SJCRH30 (cell line): ENCODE results near the gene SYTL2. TPM values are rescaled to one million over a fixed set of nuclear protein-coding genes. Genes with fewer than 3 reads are reported as not detected.

Source experiments
- DNase-seq, 2 experiments: peaks; one replicate each; pipeline ENCODE4 v3.0.0-alpha.2; 2015 to 2020
- H3K27ac ChIP-seq: fragments of 250-450 bp; sonication (Bioruptor Pico); 2 replicates; pipeline ENCODE4 v1.5.1; 2020; ENCODE audit warnings: mild to moderate bottlenecking, moderate library complexity
- H3K27me3 ChIP-seq: fragments of 250-450 bp; sonication (Bioruptor Pico); 2 replicates; pipeline ENCODE4 v1.5.1; 2020; ENCODE audit warnings: mild to moderate bottlenecking, moderate library complexity
- H3K36me3 ChIP-seq: fragments of 250-450 bp; sonication (Bioruptor Pico); 2 replicates; pipeline ENCODE4 v1.5.1; 2020; ENCODE audit warnings: mild to moderate bottlenecking, moderate library complexity
- H3K4me1 ChIP-seq: fragments of 250-450 bp; sonication (Bioruptor Pico); 2 replicates; pipeline ENCODE4 v1.5.1; 2020; ENCODE audit warnings: mild to moderate bottlenecking, moderate library complexity
- H3K4me3 ChIP-seq: fragments of 250-450 bp; sonication (Bioruptor Pico); 2 replicates; pipeline ENCODE4 v1.5.1; 2020; ENCODE audit warnings: mild to moderate bottlenecking, moderate library complexity
- H3K9me3 ChIP-seq: fragments of 250-450 bp; sonication (Bioruptor Pico); replicated peaks from 2 replicates; pipeline ENCODE4 v1.5.1; 2020; ENCODE audit warnings: mild to moderate bottlenecking, moderate library complexity
- total RNA-seq: library from RNA; depleted of rRNA; stranded (reverse); fragments of >200 nt; shearing (Covaris generic); gene quantifications from 2 replicates; pipeline ENCODE4 v1.2.3, GENCODE V29; 2014

SYTL2 gene
- total RNA-seq, 1 experiment from 2014 or later, result 137 TPM

- H3K27ac ChIP-seq, result no peak overlapping the region
- no peaks in the 10 kb centered on the region for H3K27me3 ChIP-seq
- H3K4me3 ChIP-seq, result no peak overlapping the region
- no peaks in the 10 kb centered on the region; the same call in 1 of the 2 replicates for H3K4me1 ChIP-seq
- peaks cover 29% of the 10 kb centered on the region for H3K36me3 ChIP-seq
- DNase-seq, result no peak
- H3K9me3 ChIP-seq, result peaks cover 12% of the 10 kb centered on the region; the same call in 1 of the 2 replicates
Observed at GRCh38 chr11:85726381-85726780, 84.6 kb downstream of the SYTL2 start.

DNA sequence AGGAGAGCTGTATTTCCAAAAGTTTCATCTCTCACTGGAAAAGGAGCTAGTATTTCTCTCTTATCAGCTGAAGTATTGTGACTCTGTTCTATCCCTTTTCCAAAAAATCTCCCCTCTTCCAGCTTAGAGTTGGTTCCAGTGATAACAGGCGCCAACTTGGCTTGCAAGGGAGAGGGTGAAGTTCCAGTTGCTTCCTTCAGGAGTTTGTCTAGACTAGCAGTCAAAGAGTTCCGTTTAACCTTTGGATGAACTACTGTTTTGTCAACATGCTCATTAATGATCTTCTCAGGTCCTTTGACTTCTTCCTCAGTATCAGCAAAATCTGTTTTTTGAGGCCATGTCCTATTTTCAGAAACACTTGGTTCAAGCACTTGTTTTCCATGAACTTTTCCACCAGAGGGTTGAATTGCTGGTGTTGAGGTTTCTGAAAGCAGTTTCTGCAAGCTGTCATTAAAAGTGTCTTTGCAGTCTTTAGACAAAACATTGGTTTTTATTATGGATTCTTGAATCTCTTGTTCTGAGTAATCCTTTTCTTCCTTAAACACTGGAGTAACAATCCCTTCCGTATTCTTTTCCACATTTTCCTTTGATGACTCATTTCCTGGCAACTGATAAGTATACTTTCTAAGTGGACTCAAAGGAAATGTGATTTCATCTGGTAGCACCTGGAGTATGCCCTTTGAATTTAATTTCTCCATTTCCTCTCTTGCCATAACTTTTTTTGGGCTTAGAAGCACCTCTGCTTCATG is 85.3 kb downstream of the SYTL2 start:
- H3K27ac ChIP-seq, result no peak overlapping the region
- H3K27me3 ChIP-seq, result no peaks in the 10 kb centered on the region
- H3K4me3 ChIP-seq, result no peak overlapping the region
- peaks cover 7% of the 10 kb centered on the region; the same call in 1 of the 2 replicates for H3K9me3 ChIP-seq
- peaks cover 29% of the 10 kb centered on the region for H3K36me3 ChIP-seq
- no peaks in the 10 kb centered on the region; the same call in 1 of the 2 replicates for H3K4me1 ChIP-seq
- no peak for DNase-seq

GRCh38 chr11:85724748-85725465 is 86.0 kb downstream of the SYTL2 start:
- H3K27me3 ChIP-seq, result no peaks in the 10 kb centered on the region
- H3K9me3 ChIP-seq, result peaks cover 7% of the 10 kb centered on the region; the same call in 1 of the 2 replicates
- H3K27ac ChIP-seq, result no peak overlapping the region
- H3K36me3 ChIP-seq, result peaks cover 29% of the 10 kb centered on the region
- DNase-seq, result no peak
- H3K4me3 ChIP-seq, result no peak overlapping the region
- H3K4me1 ChIP-seq, result peaks cover 7% of the 10 kb centered on the region

DNA sequence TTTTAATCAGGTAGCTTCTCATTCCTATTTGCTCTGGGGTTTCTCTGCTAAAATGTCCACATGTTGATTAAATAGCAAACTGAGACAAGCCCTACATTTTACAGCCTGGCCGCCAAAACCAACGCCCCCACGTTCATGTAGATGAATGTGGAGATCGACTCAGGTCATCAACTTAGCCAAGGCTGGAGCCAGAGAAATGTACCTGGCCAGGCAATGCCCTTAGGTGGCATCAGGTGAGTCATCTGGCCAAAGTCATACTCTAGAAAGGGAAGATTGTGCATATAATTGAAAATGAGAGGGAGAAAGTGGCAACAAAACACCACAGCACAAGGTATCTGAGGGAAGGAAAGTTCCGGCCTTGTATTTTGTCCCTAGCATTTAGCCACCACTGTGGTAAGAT is 87.9 kb downstream of the SYTL2 start:
- DNase-seq, result no peak
- H3K4me1 ChIP-seq, result peaks cover 10% of the 10 kb centered on the region
- H3K9me3 ChIP-seq, result peaks cover 7% of the 10 kb centered on the region; the same call in 1 of the 2 replicates
- peaks cover 29% of the 10 kb centered on the region for H3K36me3 ChIP-seq
- no peak overlapping the region for H3K4me3 ChIP-seq
- no peak overlapping the region for H3K27ac ChIP-seq
- no peaks in the 10 kb centered on the region for H3K27me3 ChIP-seq

DNA sequence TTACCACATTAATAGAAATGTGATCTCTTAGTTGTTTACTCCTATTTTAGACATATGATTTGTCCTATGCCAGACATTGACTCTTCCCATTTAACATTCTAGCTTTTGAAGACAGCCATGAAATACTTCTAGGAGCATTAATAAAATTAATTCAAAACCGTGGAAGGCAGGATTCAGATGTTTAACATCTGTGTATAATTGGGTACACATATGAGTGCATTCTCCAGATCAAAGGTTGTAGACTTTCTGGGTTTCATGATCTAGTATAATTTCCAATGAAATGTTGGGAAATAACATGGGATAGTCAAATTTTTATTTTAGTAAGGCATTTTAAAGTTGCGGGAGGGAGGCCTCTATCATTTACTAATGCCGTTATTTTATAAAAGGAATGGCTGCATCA is 89.8 kb downstream of the SYTL2 start:
- Histone ChIP-seq H3K36me3 (peaks cover 18% of the 10 kb centered on the region; the same call in 1 of the 2 replicates), H3K27ac (no peak overlapping the region), H3K9me3 (no peaks in the 10 kb centered on the region; the same call in 1 of the 2 replicates), H3K4me3 (no peak overlapping the region), H3K27me3 (no peaks in the 10 kb centered on the region), H3K4me1 (peaks cover 15% of the 10 kb centered on the region)
- DNase-seq, result no peak

GRCh38 chr11:85718991-85719807 is 91.7 kb downstream of the SYTL2 start:
- Histone ChIP-seq H3K27ac (peak overlapping the region; percentile 99), H3K4me1 (peaks cover 18% of the 10 kb centered on the region), H3K4me3 (peak overlapping the region; percentile 69), H3K9me3 (no peaks in the 10 kb centered on the region), H3K27me3 (no peaks in the 10 kb centered on the region), H3K36me3 (peaks cover 10% of the 10 kb centered on the region)
- peak; percentile 97 to 99 for DNase-seq

DNA sequence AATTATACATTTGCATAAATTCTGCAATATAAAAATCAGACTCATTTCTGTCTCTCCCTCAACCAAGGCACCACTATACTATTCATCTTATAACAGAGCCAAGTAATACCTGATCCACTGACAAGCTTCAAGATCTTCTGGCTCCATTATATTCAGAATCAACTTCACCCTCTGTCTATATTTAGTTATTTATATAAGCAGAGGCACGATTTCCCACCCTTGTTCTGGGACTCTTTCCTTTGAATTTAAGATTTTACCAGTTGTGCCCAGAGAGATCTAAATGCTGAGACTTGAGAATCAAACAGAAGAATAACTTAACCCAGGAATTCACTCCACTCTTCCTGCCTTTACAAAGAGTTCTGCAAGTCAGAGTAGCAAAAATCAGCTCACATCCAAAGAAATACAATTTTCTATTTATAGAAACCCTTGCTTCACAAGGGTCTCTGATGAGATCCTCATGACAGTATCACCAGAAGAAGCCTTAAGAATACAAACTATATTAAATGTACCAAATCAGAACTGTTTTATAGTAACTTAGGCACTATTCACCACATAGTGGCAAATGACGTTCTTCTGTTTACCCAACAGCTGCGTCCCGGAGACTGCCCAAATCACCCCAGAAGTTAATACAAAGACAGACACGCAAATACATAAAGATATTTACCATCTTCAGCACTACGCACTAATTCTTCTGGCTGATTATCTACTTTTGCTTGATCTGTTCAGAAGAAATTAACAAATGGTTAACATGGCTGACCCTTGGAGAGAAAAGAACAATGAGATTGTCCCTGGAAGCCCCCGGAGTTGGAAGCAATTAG is 92.6 kb downstream of the SYTL2 start:
- Histone ChIP-seq H3K36me3 (peaks cover 17% of the 10 kb centered on the region), H3K9me3 (no peaks in the 10 kb centered on the region), H3K27ac (peak overlapping the region; percentile 99), H3K27me3 (no peaks in the 10 kb centered on the region), H3K4me3 (peak overlapping the region; percentile 69), H3K4me1 (peaks cover 18% of the 10 kb centered on the region)
- peak in 1 of 2 experiments; percentile 43 for DNase-seq

DNA sequence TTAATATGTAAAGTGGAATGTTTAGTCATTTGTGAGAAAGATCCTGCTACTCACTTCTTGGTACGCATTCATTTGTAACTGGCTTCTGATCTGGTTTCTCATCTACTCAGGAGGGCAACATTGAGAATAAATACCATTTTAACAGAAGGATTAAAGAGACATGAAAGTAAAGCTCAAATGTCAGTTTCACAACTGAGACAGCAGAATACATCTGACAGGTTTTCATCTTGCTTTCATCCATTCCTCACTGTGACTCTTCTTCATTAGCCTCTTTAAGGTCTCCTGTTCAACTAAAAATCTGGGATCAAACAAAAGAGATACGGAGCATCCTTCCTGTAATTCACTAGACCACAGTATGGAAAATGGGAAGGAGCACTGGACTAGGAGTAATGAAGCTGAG is 93.5 kb downstream of the SYTL2 start:
- peaks cover 18% of the 10 kb centered on the region for H3K4me1 ChIP-seq
- DNase-seq, result no peak
- H3K36me3 ChIP-seq, result peaks cover 25% of the 10 kb centered on the region
- H3K27me3 ChIP-seq, result no peaks in the 10 kb centered on the region
- H3K27ac ChIP-seq, result peak overlapping the region; percentile 99
- H3K9me3 ChIP-seq, result no peaks in the 10 kb centered on the region
- H3K4me3 ChIP-seq, result peak overlapping the region; percentile 69

DNA sequence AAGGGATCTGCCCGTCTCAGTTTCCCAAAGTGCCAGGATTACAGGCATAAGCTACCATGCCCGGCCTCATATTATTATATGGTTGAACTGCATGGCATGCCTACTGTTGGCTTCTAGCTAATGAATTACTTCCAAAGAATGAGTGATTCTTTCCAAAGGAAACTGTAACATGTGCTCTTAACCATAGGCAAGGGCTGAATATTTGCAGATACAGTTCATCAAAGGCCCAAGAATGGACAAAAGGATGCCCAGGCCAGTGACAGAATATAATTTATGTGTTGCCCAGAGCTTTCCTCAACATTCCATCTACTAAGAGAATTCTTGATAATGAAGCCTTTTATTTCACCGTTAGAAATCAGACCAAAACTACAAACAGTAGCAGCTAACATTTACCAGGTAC is 98.0 kb downstream of the SYTL2 start:
- no peaks in the 10 kb centered on the region for H3K9me3 ChIP-seq
- no peak overlapping the region for H3K27ac ChIP-seq
- peaks cover 9% of the 10 kb centered on the region; the same call in 1 of the 2 replicates for H3K4me1 ChIP-seq
- DNase-seq, result no peak
- no peaks in the 10 kb centered on the region for H3K27me3 ChIP-seq
- no peak overlapping the region for H3K4me3 ChIP-seq
- H3K36me3 ChIP-seq, result peaks cover 61% of the 10 kb centered on the region

GRCh38 chr11:85710917-85711316 is 100.0 kb downstream of the SYTL2 start:
- DNase-seq, result no peak
- Histone ChIP-seq H3K27ac (no peak overlapping the region), H3K4me3 (no peak overlapping the region), H3K36me3 (peaks cover 72% of the 10 kb centered on the region), H3K27me3 (no peaks in the 10 kb centered on the region), H3K9me3 (no peaks in the 10 kb centered on the region), H3K4me1 (0 out of 2 replicates have a peak, but pooled peaks cover under 1% of the 10 kb centered on the region)

GRCh38 chr11:85709941-85710702 is 100.8 kb downstream of the SYTL2 start:
- Histone ChIP-seq H3K4me1 (no peaks in the 10 kb centered on the region), H3K9me3 (no peaks in the 10 kb centered on the region), H3K4me3 (no peak overlapping the region), H3K27ac (no peak overlapping the region), H3K27me3 (no peaks in the 10 kb centered on the region), H3K36me3 (peaks cover 78% of the 10 kb centered on the region)
- DNase-seq, result no peak

- Histone ChIP-seq H3K9me3 (no peaks in the 10 kb centered on the region), H3K36me3 (peaks cover 90% of the 10 kb centered on the region), H3K4me3 (no peak overlapping the region), H3K27ac (no peak overlapping the region), H3K27me3 (no peaks in the 10 kb centered on the region), H3K4me1 (no peaks in the 10 kb centered on the region)
- no peak for DNase-seq
Observed at GRCh38 chr11:85705800-85706199, 105.1 kb downstream of the SYTL2 start.

GRCh38 chr11:85704967-85705366 is 106.0 kb downstream of the SYTL2 start:
- Histone ChIP-seq H3K36me3 (peaks cover 90% of the 10 kb centered on the region), H3K27me3 (no peaks in the 10 kb centered on the region), H3K9me3 (no peaks in the 10 kb centered on the region), H3K27ac (no peak overlapping the region), H3K4me3 (no peak overlapping the region), H3K4me1 (no peaks in the 10 kb centered on the region)
- no peak for DNase-seq
